ENCODE data around the gene PEAR1. TPM values are rescaled to one million over a fixed set of nuclear protein-coding genes. Genes with fewer than 3 reads are reported as not detected.

PEAR1 gene, protein sequence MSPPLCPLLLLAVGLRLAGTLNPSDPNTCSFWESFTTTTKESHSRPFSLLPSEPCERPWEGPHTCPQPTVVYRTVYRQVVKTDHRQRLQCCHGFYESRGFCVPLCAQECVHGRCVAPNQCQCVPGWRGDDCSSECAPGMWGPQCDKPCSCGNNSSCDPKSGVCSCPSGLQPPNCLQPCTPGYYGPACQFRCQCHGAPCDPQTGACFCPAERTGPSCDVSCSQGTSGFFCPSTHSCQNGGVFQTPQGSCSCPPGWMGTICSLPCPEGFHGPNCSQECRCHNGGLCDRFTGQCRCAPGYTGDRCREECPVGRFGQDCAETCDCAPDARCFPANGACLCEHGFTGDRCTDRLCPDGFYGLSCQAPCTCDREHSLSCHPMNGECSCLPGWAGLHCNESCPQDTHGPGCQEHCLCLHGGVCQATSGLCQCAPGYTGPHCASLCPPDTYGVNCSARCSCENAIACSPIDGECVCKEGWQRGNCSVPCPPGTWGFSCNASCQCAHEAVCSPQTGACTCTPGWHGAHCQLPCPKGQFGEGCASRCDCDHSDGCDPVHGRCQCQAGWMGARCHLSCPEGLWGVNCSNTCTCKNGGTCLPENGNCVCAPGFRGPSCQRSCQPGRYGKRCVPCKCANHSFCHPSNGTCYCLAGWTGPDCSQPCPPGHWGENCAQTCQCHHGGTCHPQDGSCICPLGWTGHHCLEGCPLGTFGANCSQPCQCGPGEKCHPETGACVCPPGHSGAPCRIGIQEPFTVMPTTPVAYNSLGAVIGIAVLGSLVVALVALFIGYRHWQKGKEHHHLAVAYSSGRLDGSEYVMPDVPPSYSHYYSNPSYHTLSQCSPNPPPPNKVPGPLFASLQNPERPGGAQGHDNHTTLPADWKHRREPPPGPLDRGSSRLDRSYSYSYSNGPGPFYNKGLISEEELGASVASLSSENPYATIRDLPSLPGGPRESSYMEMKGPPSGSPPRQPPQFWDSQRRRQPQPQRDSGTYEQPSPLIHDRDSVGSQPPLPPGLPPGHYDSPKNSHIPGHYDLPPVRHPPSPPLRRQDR
- total RNA-seq (2022; extraction: Qiagen RNA extraction; ENCODE audit: low read depth): 9.3 to 11.4 TPM (median 9.9 TPM) in 5 replicates

DNA sequence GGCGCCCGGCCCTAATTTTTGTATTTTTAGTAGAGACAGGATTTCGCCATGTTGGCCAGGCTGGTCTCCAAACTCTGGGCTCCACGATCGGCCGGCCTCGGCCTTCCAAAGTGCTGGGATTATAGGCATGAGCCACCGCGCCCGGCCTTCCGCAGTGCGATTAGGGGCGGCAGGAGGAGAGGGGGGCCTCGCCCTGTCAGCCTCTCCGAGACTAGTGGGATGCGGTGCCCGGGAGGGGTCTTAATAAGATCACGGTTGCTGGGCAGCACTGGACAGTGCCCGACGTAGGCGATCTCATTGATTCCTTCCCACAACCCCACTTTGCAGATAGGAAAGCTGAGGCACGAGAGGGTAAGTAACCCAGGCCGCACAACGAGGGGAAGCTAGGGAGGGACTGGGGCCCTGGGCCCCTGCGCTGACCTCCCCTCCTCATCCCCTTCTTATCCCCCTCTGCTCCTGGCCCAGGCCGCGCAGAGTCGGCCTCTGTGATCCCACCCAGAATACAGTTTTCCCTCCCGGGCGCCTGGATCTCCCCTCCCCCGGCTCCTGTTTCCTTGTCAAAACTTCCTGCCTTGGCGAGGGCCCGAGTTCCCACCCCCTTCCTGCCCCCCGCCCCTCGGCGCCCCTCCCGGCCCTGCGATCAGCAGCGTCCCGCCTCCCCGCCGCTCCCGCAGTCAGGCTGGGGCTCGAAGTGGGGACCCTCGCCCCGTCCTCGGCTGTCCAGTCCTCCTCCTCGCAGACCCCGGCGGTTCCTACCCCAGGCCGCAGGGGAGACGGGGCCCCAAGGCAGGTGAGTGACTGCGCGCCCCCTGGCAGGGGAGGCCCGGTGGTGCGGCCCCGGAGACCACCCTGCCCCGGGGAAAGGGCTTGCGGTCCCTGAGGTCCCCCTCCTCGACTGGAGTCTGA lies at the start of gene PEAR1:
Gene PEAR1 (plus strand): TSS at position 671 of the 906 bp plus-strand sequence. CDS start 10,209 bp downstream, outside the sequence.

DNA sequence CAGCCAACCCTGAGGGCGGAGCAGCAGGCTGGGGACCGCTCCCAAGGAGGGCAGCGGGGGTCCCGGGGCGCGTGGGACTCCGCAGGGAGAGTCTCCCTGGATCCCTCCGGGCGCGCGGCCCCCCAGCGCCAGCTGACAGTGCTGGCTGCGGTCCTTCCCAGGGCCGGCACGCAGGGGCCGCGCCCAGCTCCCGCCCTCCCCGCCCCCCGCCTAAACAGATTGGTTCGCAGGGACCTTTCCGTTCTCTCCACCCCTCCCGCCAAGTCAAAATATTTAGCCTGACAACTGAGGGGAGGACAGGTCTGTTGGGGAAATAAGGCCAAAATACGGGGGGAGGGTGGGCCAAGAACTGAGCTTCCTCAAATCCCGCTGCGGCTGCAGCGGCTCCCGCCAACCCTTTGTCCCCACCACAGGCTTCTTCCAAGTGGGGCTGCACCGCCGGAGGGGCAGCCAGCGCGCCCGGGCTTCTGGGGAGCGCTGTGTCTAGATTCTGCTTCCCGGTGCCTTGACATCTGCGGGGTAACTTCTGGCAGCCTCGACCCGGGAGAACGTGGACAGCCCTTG lies 34.5 kb upstream of the PEAR1 start, which contains the start of gene INSRR:
Gene INSRR (minus strand): TSS at position 159 of the 564 bp plus-strand sequence. CDS start 496 bp downstream, outside the sequence.

DNA sequence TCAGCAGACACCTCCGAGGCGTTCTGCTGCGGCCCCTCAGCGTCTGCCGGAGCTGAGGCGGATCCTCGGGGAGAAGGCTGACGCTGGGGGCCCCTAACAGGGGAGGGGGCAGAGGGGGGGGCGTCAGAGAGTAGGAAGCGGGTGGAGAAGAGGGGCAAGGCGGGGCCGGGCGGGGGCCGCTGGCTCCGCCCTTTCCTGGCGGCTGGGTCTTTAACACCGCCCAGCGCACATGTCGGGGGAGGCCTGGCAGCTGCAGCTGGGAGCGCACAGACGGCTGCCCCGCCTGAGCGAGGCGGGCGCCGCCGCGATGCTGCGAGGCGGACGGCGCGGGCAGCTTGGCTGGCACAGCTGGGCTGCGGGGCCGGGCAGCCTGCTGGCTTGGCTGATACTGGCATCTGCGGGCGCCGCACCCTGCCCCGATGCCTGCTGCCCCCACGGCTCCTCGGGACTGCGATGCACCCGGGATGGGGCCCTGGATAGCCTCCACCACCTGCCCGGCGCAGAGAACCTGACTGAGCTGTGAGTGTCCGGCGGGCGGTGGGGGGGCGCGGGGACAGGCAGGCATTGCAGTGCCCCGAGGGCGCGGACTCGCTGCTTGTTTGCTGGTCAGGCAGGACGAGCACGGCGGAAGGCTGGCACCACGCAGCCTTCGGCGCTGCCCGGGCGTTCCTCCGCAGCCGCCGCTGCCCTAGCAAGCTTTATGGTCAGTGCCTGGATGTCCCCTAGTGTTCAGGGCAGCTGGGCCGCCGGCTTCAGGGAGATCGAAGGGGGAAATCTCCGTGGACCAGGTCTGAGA lies 32.7 kb upstream of the PEAR1 start, which contains the start of gene NTRK1:
Gene NTRK1 (plus strand): TSS at position 238 of the 796 bp plus-strand sequence. CDS start 70 bp downstream, at position 308.

DNA sequence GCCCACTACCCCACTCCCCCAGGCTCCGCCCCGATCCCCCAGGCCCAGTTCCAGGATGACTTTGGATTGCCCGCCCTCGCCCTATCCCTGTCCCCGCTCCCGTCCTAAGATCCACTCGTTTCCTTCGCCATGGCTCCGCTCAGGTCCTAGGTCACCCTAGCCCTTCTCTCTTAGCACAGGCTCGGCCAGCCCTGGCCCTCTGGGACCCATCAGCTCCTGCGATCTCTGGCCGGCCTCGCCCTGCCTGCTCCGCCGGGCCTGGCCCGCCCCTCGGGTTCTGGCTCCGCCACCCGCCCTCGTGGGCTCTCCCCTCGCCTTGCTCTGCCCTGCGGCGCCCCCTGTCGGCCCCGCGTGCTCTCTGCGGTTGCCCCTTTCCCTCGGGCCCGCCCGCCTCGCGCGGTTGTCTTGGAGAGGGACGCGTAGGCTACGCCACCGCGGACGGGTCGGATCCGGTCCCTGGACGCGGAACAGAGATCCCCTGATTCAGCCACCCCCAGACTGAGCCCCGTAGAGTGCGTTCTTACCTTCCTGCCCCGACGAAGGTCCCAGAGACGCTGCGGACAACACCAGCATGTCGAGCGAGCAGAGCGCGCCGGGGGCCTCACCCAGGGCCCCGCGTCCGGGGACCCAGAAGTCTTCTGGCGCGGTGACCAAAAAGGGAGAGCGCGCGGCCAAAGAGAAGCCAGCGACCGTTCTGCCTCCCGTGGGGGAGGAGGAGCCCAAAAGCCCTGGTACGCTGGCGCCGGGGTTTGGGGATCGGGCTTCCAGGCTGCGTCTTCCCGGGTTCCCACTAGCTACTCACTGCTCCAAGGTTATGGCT lies 26.9 kb downstream of the PEAR1 start, which contains the start of gene LRRC71:
Gene LRRC71 (plus strand): TSS at position 400 of the 820 bp plus-strand sequence. CDS start 172 bp downstream, at position 572.

Other genes with a start within 250 kb of the PEAR1 start
- gene NES, start 216.3 kb upstream of the PEAR1 start, total RNA-seq (2022; extraction: Qiagen RNA extraction; ENCODE audit: low read depth): 1.2 to 1.4 TPM (median 1.4 TPM) in 5 replicates
- 9.5 to 13.7 TPM (median 12.0 TPM) in 5 replicates for gene CRABP2, start 188.1 kb upstream of the PEAR1 start, total RNA-seq (2022; extraction: Qiagen RNA extraction; ENCODE audit: low read depth)
- 20.1 to 30.3 TPM (median 25.1 TPM) in 5 replicates for gene METTL25B, start 165.2 kb upstream of the PEAR1 start, total RNA-seq (2022; extraction: Qiagen RNA extraction; ENCODE audit: low read depth)
- gene ISG20L2, start 165.0 kb upstream of the PEAR1 start, total RNA-seq (2022; extraction: Qiagen RNA extraction; ENCODE audit: low read depth): 43.8 to 50.8 TPM (median 45.5 TPM) in 5 replicates
- gene MRPL24, start 152.6 kb upstream of the PEAR1 start, total RNA-seq (2022; extraction: Qiagen RNA extraction; ENCODE audit: low read depth): 176 to 207 TPM (median 198 TPM) in 5 replicates
- gene HDGF, start 142.0 kb upstream of the PEAR1 start, total RNA-seq (2022; extraction: Qiagen RNA extraction; ENCODE audit: low read depth): 447 to 471 TPM (median 466 TPM) in 5 replicates
- 73.2 to 83.6 TPM (median 74.3 TPM) in 5 replicates for gene PRCC, start 126.2 kb upstream of the PEAR1 start, total RNA-seq (2022; extraction: Qiagen RNA extraction; ENCODE audit: low read depth)
- 3.6 to 5.2 TPM (median 4.1 TPM) in 5 replicates for gene SH2D2A, start 76.9 kb upstream of the PEAR1 start, total RNA-seq (2022; extraction: Qiagen RNA extraction; ENCODE audit: low read depth)
- gene INSRR, start 34.6 kb upstream of the PEAR1 start, total RNA-seq (2022; extraction: Qiagen RNA extraction; ENCODE audit: low read depth): not detected in 5 replicates
- 0.08 to 0.16 TPM (median 0.10 TPM) in 4 of 5 replicates, not detected in the other for gene NTRK1, start 32.9 kb upstream of the PEAR1 start, total RNA-seq (2022; extraction: Qiagen RNA extraction; ENCODE audit: low read depth)
- 0.15 to 0.24 TPM (median 0.17 TPM) in 4 of 5 replicates, not detected in the other for gene LRRC71, start 26.9 kb downstream of the PEAR1 start, total RNA-seq (2022; extraction: Qiagen RNA extraction; ENCODE audit: low read depth)
- gene ARHGEF11, start 152.0 kb downstream of the PEAR1 start, total RNA-seq (2022; extraction: Qiagen RNA extraction; ENCODE audit: low read depth): 19.4 to 21.7 TPM (median 20.6 TPM) in 5 replicates
- not detected in 5 replicates for gene ETV3L, start 206.1 kb downstream of the PEAR1 start, total RNA-seq (2022; extraction: Qiagen RNA extraction; ENCODE audit: low read depth)
- gene ETV3, start 244.7 kb downstream of the PEAR1 start, total RNA-seq (2022; extraction: Qiagen RNA extraction; ENCODE audit: low read depth): 9.5 to 14.7 TPM (median 10.6 TPM) in 5 replicates